HepG2 (cell line): ENCODE results near the gene THRB. TPM values are rescaled to one million over a fixed set of nuclear protein-coding genes. Genes with fewer than 3 reads are reported as not detected.

Experiments
- ARNTL ChIP-seq: sonication (generic); formaldehyde crosslinking; IDR thresholded peaks from 2 replicates; pipeline ENCODE4 v1.4.0; 2020; ENCODE audit warnings: mild to moderate bottlenecking, missing genetic modification reagents
- CENPBD1 ChIP-seq: sonication (generic); formaldehyde crosslinking; IDR thresholded peaks from 2 replicates; pipeline ENCODE4 v1.8.0; 2022; ENCODE audit warnings: missing genetic modification reagents, low read depth, mild to moderate bottlenecking, borderline replicate concordance
- HOXA3 ChIP-seq: sonication (generic); formaldehyde crosslinking; IDR thresholded peaks from 2 replicates; pipeline ENCODE4 v1.5.0; 2020; ENCODE audit warnings: missing genetic modification reagents
- KDM2A ChIP-seq: sonication (generic); formaldehyde crosslinking; IDR thresholded peaks from 2 replicates; pipeline ENCODE4 v1.4.0; 2020; ENCODE audit warnings: low read depth, missing genetic modification reagents, borderline replicate concordance
- MIXL1 ChIP-seq: IDR thresholded peaks from 2 replicates; pipeline ENCODE4 v1.6.1; 2016
- NFKBIZ ChIP-seq: IDR thresholded peaks from 2 replicates; pipeline ENCODE4 v1.6.1; 2018; ENCODE audit warnings: missing genetic modification reagents, missing compliant biosample characterization
- NFYB ChIP-seq: sonication (generic); formaldehyde crosslinking; IDR thresholded peaks from 2 replicates; pipeline ENCODE4 v1.4.0; 2020; ENCODE audit warnings: missing genetic modification reagents
- NR2C2 ChIP-seq: sonication (generic); formaldehyde crosslinking; IDR thresholded peaks from 2 replicates; pipeline ENCODE4 v1.4.0; 2020; ENCODE audit warnings: missing genetic modification reagents, mild to moderate bottlenecking, moderate library complexity, borderline replicate concordance
- SP4 ChIP-seq: sonication (generic); formaldehyde crosslinking; IDR thresholded peaks from 2 replicates; pipeline ENCODE4 v1.8.1; 2023; ENCODE audit warnings: mild to moderate bottlenecking, missing genetic modification reagents
- TAF1 ChIP-seq: sonication (generic); formaldehyde crosslinking; IDR thresholded peaks from 2 replicates; pipeline ENCODE4 v1.4.0; 2020; ENCODE audit warnings: missing genetic modification reagents
- THAP9 ChIP-seq: sonication (generic); formaldehyde crosslinking; IDR thresholded peaks from 2 replicates; pipeline ENCODE4; 2020; ENCODE audit warnings: missing genetic modification reagents, mild to moderate bottlenecking, borderline replicate concordance
- ZNF124 ChIP-seq: sonication (generic); formaldehyde crosslinking; IDR thresholded peaks from 2 replicates; pipeline ENCODE4 v1.4.0; 2020; ENCODE audit warnings: missing genetic modification reagents
- ZNF329 ChIP-seq: sonication (generic); formaldehyde crosslinking; IDR thresholded peaks from 2 replicates; pipeline ENCODE4 v1.9.0; 2021; ENCODE audit warnings: low read depth, mild to moderate bottlenecking, missing genetic modification reagents
- ZNF674 ChIP-seq: sonication (generic); formaldehyde crosslinking; IDR thresholded peaks from 2 replicates; pipeline ENCODE4 v1.5.0; 2020; ENCODE audit warnings: low read depth, mild to moderate bottlenecking, missing genetic modification reagents
- ZNF746 ChIP-seq: sonication (generic); formaldehyde crosslinking; IDR thresholded peaks from 2 replicates; pipeline ENCODE4 v1.8.0; 2022; ENCODE audit warnings: mild to moderate bottlenecking, missing genetic modification reagents
- polyA plus RNA-seq, 8 experiments: library from polyadenylated mRNA; depleted of rRNA in 3 of 8; stranded (reverse) in 7 of 8; unstranded in 1 of 8; fragments of >200 nt; fragmentation: Illumina TruSeq in 4 of 8; extraction: Trizol in 4 of 8; gene quantifications; 2 replicates each; pipeline versions ENCODE4 v1.2.1 to v1.2.3, GENCODE V29; 2011 to 2016; ENCODE audit warnings: low read depth in 4 of 8, missing spikeins in 1 of 8, mixed read lengths in 1 of 8; ENCODE audit not compliant: insufficient read depth in 1 of 8
- total RNA-seq, 5 experiments: library from RNA; depleted of rRNA; stranded (reverse); fragments of >200 nt; fragmentation: Illumina TruSeq; extraction: Trizol; gene quantifications; 2 replicates each; pipeline ENCODE4 v1.2.3, GENCODE V29; 2016; ENCODE audit warnings: low read depth in 1 of 5
- TF ChIP-seq, protein P1 (sequence below): sonication (generic); formaldehyde crosslinking; IDR thresholded peaks from 2 replicates; pipeline ENCODE4 v1.4.0; 2020; ENCODE audit warnings: missing genetic modification reagents, borderline replicate concordance
- TF ChIP-seq, protein P2 (sequence below): sonication (generic); formaldehyde crosslinking; IDR thresholded peaks from 2 replicates; pipeline ENCODE4 v1.5.1; 2020; ENCODE audit warnings: missing genetic modification reagents, mild to moderate bottlenecking, borderline replicate concordance
- TF ChIP-seq, protein P3 (sequence below): sonication (generic); formaldehyde crosslinking; IDR thresholded peaks from 2 replicates; pipeline ENCODE4 v1.4.0; 2020; ENCODE audit warnings: mild to moderate bottlenecking, missing genetic modification reagents

THRB gene
- total and polyA plus RNA-seq, 2 of the 13 experiments (the other 11 are each of a cell fraction or from before 2014, with no cell fraction given) = 4.7 to 22.7 TPM

- TF ChIP-seq, protein P1, sequence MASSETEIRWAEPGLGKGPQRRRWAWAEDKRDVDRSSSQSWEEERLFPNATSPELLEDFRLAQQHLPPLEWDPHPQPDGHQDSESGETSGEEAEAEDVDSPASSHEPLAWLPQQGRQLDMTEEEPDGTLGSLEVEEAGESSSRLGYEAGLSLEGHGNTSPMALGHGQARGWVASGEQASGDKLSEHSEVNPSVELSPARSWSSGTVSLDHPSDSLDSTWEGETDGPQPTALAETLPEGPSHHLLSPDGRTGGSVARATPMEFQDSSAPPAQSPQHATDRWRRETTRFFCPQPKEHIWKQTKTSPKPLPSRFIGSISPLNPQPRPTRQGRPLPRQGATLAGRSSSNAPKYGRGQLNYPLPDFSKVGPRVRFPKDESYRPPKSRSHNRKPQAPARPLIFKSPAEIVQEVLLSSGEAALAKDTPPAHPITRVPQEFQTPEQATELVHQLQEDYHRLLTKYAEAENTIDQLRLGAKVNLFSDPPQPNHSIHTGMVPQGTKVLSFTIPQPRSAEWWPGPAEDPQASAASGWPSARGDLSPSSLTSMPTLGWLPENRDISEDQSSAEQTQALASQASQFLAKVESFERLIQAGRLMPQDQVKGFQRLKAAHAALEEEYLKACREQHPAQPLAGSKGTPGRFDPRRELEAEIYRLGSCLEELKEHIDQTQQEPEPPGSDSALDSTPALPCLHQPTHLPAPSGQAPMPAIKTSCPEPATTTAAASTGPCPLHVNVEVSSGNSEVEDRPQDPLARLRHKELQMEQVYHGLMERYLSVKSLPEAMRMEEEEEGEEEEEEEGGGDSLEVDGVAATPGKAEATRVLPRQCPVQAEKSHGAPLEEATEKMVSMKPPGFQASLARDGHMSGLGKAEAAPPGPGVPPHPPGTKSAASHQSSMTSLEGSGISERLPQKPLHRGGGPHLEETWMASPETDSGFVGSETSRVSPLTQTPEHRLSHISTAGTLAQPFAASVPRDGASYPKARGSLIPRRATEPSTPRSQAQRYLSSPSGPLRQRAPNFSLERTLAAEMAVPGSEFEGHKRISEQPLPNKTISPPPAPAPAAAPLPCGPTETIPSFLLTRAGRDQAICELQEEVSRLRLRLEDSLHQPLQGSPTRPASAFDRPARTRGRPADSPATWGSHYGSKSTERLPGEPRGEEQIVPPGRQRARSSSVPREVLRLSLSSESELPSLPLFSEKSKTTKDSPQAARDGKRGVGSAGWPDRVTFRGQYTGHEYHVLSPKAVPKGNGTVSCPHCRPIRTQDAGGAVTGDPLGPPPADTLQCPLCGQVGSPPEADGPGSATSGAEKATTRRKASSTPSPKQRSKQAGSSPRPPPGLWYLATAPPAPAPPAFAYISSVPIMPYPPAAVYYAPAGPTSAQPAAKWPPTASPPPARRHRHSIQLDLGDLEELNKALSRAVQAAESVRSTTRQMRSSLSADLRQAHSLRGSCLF (CRISPR knock-in tag) = no peak
- peak; percentile 35 for TF ChIP-seq NR2C2 (CRISPR knock-in tag)
- 0 out of 2 replicates have a peak, but pooled peaks have one; percentile 9 for TF ChIP-seq MIXL1 (CRISPR knock-in tag)
- TF ChIP-seq CENPBD1 (CRISPR knock-in tag) = no peak
- 0 out of 2 replicates have a peak, but pooled peaks have one; percentile 58 for TF ChIP-seq ZNF329
- TF ChIP-seq NFYB (CRISPR knock-in tag) = no peak
- TF ChIP-seq SP4 (CRISPR knock-in tag) = peak; percentile 6; the same call in 1 of the 2 replicates
- peak; percentile 39; the same call in 1 of the 2 replicates for TF ChIP-seq TAF1
- TF ChIP-seq, protein P2, sequence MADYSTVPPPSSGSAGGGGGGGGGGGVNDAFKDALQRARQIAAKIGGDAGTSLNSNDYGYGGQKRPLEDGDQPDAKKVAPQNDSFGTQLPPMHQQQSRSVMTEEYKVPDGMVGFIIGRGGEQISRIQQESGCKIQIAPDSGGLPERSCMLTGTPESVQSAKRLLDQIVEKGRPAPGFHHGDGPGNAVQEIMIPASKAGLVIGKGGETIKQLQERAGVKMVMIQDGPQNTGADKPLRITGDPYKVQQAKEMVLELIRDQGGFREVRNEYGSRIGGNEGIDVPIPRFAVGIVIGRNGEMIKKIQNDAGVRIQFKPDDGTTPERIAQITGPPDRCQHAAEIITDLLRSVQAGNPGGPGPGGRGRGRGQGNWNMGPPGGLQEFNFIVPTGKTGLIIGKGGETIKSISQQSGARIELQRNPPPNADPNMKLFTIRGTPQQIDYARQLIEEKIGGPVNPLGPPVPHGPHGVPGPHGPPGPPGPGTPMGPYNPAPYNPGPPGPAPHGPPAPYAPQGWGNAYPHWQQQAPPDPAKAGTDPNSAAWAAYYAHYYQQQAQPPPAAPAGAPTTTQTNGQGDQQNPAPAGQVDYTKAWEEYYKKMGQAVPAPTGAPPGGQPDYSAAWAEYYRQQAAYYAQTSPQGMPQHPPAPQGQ = no peak
- no peak for TF ChIP-seq ARNTL
- TF ChIP-seq, protein P3, sequence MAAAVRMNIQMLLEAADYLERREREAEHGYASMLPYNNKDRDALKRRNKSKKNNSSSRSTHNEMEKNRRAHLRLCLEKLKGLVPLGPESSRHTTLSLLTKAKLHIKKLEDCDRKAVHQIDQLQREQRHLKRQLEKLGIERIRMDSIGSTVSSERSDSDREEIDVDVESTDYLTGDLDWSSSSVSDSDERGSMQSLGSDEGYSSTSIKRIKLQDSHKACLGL (CRISPR knock-in tag) = no peak
- TF ChIP-seq HOXA3 = no peak
- TF ChIP-seq KDM2A = peak; percentile 21; the same call in 1 of the 2 replicates
- no peak for TF ChIP-seq ZNF674 (CRISPR knock-in tag)
- no peak for TF ChIP-seq ZNF124
- peak; percentile 38; the same call in 1 of the 2 replicates for TF ChIP-seq ZNF746 (CRISPR knock-in tag)
- TF ChIP-seq THAP9 (CRISPR knock-in tag) = 0 out of 2 replicates have a peak, but pooled peaks have one; percentile 42
- no peak for TF ChIP-seq NFKBIZ
These were observed 668 bp downstream of the THRB start (continued) for GRCh38 chr3:24493746-24494617.
